ENCODE measurements around the gene KIF5C.
A peak's percentile ranks its signal among the peaks of the same experiment; 100 is the strongest.

KIF5C gene

GRCh38 chr2:148887350-148888002 is 12.4 kb downstream of the KIF5C start:
- DNase-seq (ENCODE audit: low read depth in 2 of 2) = no peak

DNA sequence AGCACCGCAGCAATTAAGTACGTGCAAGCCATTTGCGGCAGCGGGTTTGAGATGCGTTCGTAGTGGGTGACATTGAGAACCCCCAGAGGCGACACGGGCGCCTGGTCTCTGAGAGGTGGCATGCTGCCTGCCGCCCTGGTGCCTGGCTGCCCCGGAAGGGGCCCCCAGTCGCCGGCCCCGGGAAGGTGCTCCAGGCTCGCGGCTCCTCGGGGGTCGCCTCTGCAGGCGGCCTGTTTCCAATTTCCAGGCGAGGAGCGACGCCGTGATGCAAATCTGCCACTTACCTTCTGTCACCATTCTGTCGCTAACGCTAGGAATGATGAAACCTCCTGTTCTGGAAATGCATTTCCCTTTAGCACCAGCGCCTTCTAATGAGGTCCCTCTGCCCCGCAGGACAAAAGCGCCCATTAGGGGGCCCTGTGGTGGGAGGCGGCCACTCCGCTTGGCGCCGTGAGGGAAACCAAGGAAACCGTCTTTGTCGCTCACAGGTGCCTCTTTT is 13.0 kb downstream of the KIF5C start:
- DNase-seq (ENCODE audit: low read depth in 2 of 2) = no peak

DNA sequence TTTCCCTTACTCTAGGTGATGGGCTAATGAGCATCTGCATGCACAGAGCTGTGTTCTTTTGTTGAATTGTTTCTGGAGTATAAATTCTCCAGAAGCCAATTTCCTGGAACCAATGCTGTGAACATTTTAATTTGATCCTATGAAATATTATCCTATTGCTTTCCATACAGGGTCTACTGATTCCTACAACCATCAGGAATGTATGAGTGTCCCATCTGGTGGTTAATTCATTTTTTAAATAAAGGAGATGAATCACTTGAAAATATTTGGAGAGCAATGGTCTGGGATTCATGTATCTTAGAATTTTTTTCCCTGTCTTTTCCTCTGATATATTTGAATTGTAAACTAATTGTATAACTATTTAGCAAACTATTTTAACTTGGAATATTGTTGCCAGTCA is 14.0 kb downstream of the KIF5C start:
- DNase-seq (ENCODE audit: low read depth in 2 of 2) = no peak

GRCh38 chr2:148893906-148894305 is 18.9 kb downstream of the KIF5C start:
- no peak for DNase-seq (ENCODE audit: low read depth in 2 of 2)

DNA sequence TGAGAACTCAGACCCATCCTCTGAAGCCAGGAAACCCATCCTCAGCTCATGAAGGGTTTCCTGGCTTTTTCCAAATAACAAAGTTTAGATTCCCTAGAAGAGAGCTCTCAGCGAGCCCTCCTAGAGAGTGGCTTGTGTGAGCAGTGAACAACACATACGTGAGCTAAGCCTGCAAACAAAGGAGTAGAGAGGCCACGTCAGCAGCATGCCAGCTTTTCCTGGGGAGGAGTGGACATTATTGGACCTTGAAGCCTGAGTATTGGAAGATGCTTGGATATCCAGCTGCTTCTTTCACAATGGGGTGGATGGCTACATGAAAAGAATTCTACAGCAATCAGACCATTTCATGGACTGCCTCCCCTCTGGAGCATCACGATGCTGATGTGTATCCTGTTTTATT is 21.1 kb downstream of the KIF5C start:
- DNase-seq (ENCODE audit: low read depth in 2 of 2) = no peak

DNA sequence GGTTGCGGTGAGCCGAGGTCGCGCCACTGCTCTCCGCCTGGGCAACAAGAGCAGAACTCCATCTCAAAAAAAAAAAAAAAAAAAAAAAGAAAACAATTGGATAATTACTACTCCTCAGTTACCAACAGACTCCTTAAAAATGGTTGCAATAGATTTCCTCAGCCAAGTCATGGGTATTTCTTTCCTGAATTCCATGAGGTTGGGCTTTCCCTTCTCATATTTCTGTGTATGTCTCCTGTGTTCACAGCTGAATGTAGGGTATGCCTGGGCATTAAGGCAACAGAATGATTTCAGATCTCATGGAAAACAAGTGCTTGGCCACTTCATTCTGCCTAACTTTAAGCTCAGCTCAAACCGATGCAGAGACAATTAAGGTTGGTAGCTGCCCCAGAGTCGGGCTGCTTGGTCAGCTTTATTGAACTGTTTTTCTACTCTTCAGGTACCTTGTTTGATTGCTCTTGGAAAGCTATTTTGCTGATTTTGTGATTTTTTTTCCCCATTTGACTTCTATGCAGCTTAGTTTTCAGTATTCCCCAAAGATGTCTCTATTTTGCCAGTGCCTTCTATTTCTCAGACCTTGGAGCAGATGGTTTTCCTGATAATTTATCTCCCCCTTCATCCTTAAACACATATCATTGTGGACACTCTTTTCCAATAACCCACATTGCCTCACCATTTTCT is 24.8 kb downstream of the KIF5C start:
- DNase-seq (ENCODE audit: low read depth in 2 of 2) = no peak

- DNase-seq (ENCODE audit: low read depth in 2 of 2) = no peak
Measured at GRCh38 chr2:148900350-148900837, 25.4 kb downstream of the KIF5C start.

- DNase-seq (ENCODE audit: low read depth in 2 of 2) = no peak
Measured at GRCh38 chr2:148901142-148901541, 26.1 kb downstream of the KIF5C start.

GRCh38 chr2:148902798-148903197 is 27.8 kb downstream of the KIF5C start:
- no peak for DNase-seq (ENCODE audit: low read depth in 2 of 2)

- DNase-seq (ENCODE audit: low read depth in 2 of 2) = no peak
Measured at GRCh38 chr2:148903294-148903693, 28.3 kb downstream of the KIF5C start.

- DNase-seq (ENCODE audit: low read depth in 2 of 2) = no peak
Measured at GRCh38 chr2:148903979-148904378, 29.0 kb downstream of the KIF5C start.

DNA sequence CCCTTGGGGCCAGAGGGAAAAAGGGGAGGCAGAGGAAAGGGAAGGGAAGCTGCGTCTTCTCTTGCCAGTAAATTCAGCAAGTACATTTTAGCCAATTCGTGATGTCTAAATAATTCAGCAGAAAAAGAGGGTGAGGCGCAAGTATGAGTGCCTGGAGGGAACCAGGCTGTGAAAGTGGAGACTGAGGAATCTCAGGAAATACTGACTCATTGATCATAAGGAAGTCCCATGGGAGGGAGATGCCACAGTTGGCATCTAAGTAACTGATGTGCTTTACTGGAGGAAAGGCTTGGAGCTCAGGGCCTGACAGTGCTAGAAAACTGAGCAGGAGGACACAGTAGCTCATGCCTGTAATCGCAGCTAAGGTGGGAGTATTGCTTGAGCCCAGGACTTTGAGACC is 31.1 kb downstream of the KIF5C start:
- DNase-seq (ENCODE audit: low read depth in 2 of 2) = no peak

GRCh38 chr2:148907085-148907785 is 32.2 kb downstream of the KIF5C start:
- DNase-seq (ENCODE audit: low read depth in 2 of 2) = no peak

- DNase-seq (ENCODE audit: low read depth in 2 of 2) = no peak
Measured at GRCh38 chr2:148909114-148909513, 34.1 kb downstream of the KIF5C start.

DNA sequence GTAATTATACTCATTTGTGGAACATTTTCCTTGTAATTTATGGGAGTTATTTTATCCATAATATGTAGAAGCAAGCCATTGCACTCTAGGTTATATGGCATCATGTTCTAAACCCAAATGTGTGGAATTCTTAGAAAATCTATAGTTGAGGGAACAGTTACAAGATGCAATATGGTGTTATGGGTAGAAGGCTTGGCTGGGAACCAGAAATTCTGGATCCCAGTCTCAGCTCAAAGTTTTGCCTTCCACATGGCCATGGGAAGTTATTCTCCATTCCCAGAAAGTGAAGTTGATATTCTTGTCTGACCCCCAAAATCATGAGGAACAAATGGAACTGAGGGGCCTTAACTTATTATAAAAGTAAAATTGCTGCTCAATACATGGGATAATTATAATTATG is 38.0 kb downstream of the KIF5C start:
- DNase-seq (ENCODE audit: low read depth in 2 of 2) = no peak

- DNase-seq (ENCODE audit: low read depth in 2 of 2) = no peak
Measured at GRCh38 chr2:148913492-148913891, 38.5 kb downstream of the KIF5C start.

GRCh38 chr2:148914463-148914862 is 39.4 kb downstream of the KIF5C start:
- DNase-seq (ENCODE audit: low read depth in 2 of 2) = no peak

DNA sequence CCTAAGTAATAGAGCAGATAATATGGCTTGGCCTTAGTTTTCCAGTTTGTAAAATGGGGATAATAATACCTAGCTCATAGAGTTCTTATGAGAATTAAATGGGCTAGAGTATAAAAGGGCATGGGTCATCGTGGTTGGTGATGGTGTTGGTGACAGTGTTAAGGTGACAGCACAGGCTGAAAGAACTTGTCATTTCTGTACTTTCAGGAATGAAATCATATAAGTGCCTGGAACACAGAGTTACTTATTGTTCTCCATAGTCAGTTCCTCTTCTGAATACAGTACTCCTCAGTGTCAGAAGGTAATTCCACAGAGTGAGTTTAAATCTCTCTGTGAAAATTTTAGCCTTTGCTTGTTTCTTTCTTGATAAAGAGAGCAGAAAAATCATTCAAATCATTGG is 42.4 kb downstream of the KIF5C start:
- peak in 1 of 2 donors; percentile 14 for DNase-seq (ENCODE audit: low read depth in 2 of 2)

DNA sequence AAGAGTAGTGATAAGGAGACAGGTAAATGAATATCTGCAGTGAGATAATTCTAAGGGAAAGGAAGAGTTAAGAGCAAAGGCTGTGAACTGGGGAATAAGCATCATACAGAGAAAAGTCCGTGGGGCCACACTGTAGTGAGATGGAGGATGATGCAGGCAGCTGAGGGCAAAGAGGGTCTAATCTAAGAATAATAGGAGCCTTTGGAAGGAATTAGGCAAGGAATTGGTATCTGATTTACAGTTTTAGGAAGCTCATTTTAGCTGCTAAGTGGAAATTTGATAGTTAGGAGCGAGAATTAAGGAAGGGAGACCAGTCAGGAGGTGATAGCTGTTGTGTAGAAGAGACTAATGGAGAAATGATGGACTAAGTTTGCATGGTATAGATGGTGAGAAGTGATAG is 43.5 kb downstream of the KIF5C start:
- DNase-seq (ENCODE audit: low read depth in 2 of 2) = no peak

- no peak for DNase-seq (ENCODE audit: low read depth in 2 of 2)
Measured at GRCh38 chr2:148920559-148920958, 45.5 kb downstream of the KIF5C start.

- DNase-seq (ENCODE audit: low read depth in 2 of 2) = no peak
Measured at GRCh38 chr2:148922062-148922461, 47.0 kb downstream of the KIF5C start.

DNA sequence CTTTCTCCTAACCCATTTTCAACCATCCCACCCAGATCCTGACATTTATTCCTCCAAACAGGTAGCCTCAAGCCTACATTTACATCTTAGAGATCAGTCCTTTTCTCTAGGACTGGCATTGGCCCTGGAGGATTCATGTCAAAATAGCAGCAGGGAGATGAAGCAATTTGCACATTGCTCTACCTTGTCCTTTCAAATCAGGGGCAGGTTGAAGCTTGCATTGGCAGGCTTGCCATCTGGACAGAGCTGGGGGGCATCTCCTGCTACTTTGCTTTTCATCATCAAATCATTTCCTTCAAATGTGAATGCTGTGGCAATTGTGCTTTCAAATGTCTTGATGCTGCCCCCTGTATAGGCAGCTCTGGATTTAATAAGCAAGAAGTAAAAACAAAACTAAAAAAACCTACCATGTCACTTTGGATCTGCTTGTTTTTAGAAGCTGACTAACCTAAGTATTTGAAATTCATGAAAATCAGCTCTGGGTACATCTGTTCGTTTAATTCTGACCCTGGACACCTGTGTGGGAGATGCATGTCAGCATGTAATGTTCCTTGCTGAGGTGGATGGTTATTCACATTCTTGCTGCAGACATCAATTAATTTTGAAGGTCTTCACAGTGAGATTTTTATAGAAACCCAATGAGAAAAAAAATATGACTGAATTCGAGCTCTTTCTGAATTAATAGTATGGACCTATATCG is 47.9 kb downstream of the KIF5C start:
- no peak for DNase-seq (ENCODE audit: low read depth in 2 of 2)

All from stimulated activated CD4-positive, alpha-beta T cell treated with anti-CD3 and anti-CD28 coated beads, Interleukin-15, amount 100 ng/mL, for 48 hours (primary cell).